ENCODE data around the gene CLCN7. TPM values are rescaled to one million over a fixed set of nuclear protein-coding genes. Genes with fewer than 3 reads are reported as not detected.

The CLCN7 gene
- total RNA-seq, 1 experiment from 2014 or later = 64.0 TPM

- H3K4me2 ChIP-seq (ENCODE audit: low read length) = no peak overlapping the region
- BruUV-seq (replicated peaks) = no TSS peak
- no peaks in the 10 kb centered on the region for H3K27me3 ChIP-seq (ENCODE audit: insufficient read depth, low read length)
- H3K9me3 ChIP-seq (ENCODE audit: control insufficient read depth in 1 of 2, insufficient read depth in 1 of 2, low read depth in 1 of 2, low read length in 2 of 2) = no peaks in the 10 kb centered on the region
- H3K27ac ChIP-seq (ENCODE audit: low read depth, low read length) = no peak overlapping the region
- intact Hi-C loops (cut with micrococcal nuclease) = no loop called here
- no peaks in the 10 kb centered on the region for H3K4me1 ChIP-seq (ENCODE audit: control insufficient read depth in 1 of 2, insufficient read depth in 2 of 2, low read length in 2 of 2)
- no peak overlapping the region for H3K9ac ChIP-seq (ENCODE audit: low read length)
- no peak for TF ChIP-seq ELF1 (IDR thresholded peaks at IDR 0.05; ENCODE audit: borderline replicate concordance, low read depth)
- no peaks in the 10 kb centered on the region for H3K79me2 ChIP-seq (ENCODE audit: insufficient read depth, low read length)
- H3K36me3 ChIP-seq (ENCODE audit: control insufficient read depth in 1 of 2, insufficient read depth in 2 of 2, low read length in 2 of 2) = no peaks in the 10 kb centered on the region
- no peak for DNase-seq (ENCODE audit: low read depth, low spot score)
- no peaks in the 10 kb centered on the region for H4K20me1 ChIP-seq (ENCODE audit: insufficient read depth)
- H3K4me3 ChIP-seq (replicated peaks in 1 of 2; ENCODE audit: low read depth in 1 of 2, low read length in 2 of 2) = no peak overlapping the region
- POLR2A ChIA-PET = no interaction called here
- RAD21 ChIA-PET (ENCODE audit: low non-redundant PET in 1 of 2, low total read pairs in 2 of 2, uncharacterized antibody in 2 of 2, unreplicated experiment in 2 of 2) = no interaction called here
- CTCF ChIA-PET = no interaction called here
- H3K9me2 ChIP-seq (ENCODE audit: insufficient read depth) = no peaks in the 10 kb centered on the region
- no peak for ATAC-seq
- no peak overlapping the region for H2AFZ ChIP-seq (ENCODE audit: low read depth, low read length, poor library complexity, severe bottlenecking)
Observed at GRCh38 chr16:1439058-1439698, 35.6 kb downstream of the CLCN7 start.

- ChIA-PET RAD21 (ENCODE audit: low non-redundant PET in 1 of 2, low total read pairs in 2 of 2, uncharacterized antibody in 2 of 2, unreplicated experiment in 2 of 2) (no interaction called here), CTCF (no interaction called here), POLR2A (no interaction called here)
- DNase-seq (ENCODE audit: low read depth, low spot score) (no peak), ATAC-seq (no peak)
- Histone ChIP-seq H3K4me1 (ENCODE audit: control insufficient read depth in 1 of 2, insufficient read depth in 2 of 2, low read length in 2 of 2) (no peaks in the 10 kb centered on the region), H3K27me3 (ENCODE audit: insufficient read depth, low read length) (no peaks in the 10 kb centered on the region), H2AFZ (ENCODE audit: low read depth, low read length, poor library complexity, severe bottlenecking) (no peak overlapping the region), H3K9me3 (ENCODE audit: control insufficient read depth in 1 of 2, insufficient read depth in 1 of 2, low read depth in 1 of 2, low read length in 2 of 2) (no peaks in the 10 kb centered on the region), H3K27ac (ENCODE audit: low read depth, low read length) (no peak overlapping the region), H4K20me1 (ENCODE audit: insufficient read depth) (no peaks in the 10 kb centered on the region), H3K4me2 (ENCODE audit: low read length) (no peak overlapping the region), H3K9me2 (ENCODE audit: insufficient read depth) (no peaks in the 10 kb centered on the region), H3K9ac (ENCODE audit: low read length) (no peak overlapping the region), H3K4me3 (replicated peaks in 1 of 2; ENCODE audit: low read depth in 1 of 2, low read length in 2 of 2) (no peak overlapping the region), H3K79me2 (ENCODE audit: insufficient read depth, low read length) (no peaks in the 10 kb centered on the region), H3K36me3 (ENCODE audit: control insufficient read depth in 1 of 2, insufficient read depth in 2 of 2, low read length in 2 of 2) (no peaks in the 10 kb centered on the region)
- TF ChIP-seq CBX3 (IDR thresholded peaks at IDR 0.05; ENCODE audit: low read depth) (no peak), POLR2AphosphoS5 (IDR thresholded peaks at IDR 0.05; ENCODE audit: low read depth, low read length) (no peak), ZBTB33 (IDR thresholded peaks at IDR 0.05; ENCODE audit: extremely low read depth, insufficient replicate concordance, low read length) (no peak), TCF7L2 (IDR thresholded peaks at IDR 0.05; ENCODE audit: borderline replicate concordance, extremely low read depth, insufficient read depth, insufficient read length) (no peak), FOSL1 (IDR thresholded peaks at IDR 0.05; ENCODE audit: low read depth) (no peak)
- no TSS peak for BruUV-seq (replicated peaks)
- intact Hi-C loops (cut with micrococcal nuclease) = no loop called here
Observed at GRCh38 chr16:1438229-1439057, 36.4 kb downstream of the CLCN7 start.
